Peyer's patch (tissue), 4 donors: ENCODE results near the gene CLEC2D. TPM values are rescaled to one million over a fixed set of nuclear protein-coding genes. Genes with fewer than 3 reads are reported as not detected.
A peak's percentile ranks its signal among the peaks of the same experiment; 100 is the strongest.

Source experiments
- DNase-seq, 3 donors: peaks; one replicate each; pipeline ENCODE4 v3.0.0-alpha.2; 2017 to 2019
- H3K27ac ChIP-seq, 4 donors: fragments of 200-600 bp; sonication (generic); one replicate each; pipeline ENCODE4 v1.5.1; 2016 to 2019
- H3K27me3 ChIP-seq, 2 donors: fragments of 200-600 bp; sonication (generic); one replicate each; pipeline ENCODE4 v1.5.1; 2019
- H3K36me3 ChIP-seq, 3 donors: fragments of 200-600 bp; sonication (generic); one replicate each; pipeline ENCODE4 v1.5.1; 2016 to 2019
- H3K4me1 ChIP-seq, 4 donors: fragments of 200-600 bp; sonication (generic); one replicate each; pipeline ENCODE4 v1.5.1; 2016 to 2019
- H3K4me3 ChIP-seq, 4 donors: fragments of 200-600 bp; sonication (generic); 1 replicate in 3 of 4; 2 replicates in 1 of 4; pipeline ENCODE4 v1.5.1; 2016 to 2019; ENCODE audit warnings: mild to moderate bottlenecking in 1 of 4
- H3K9me3 ChIP-seq, 4 donors: fragments of 200-600 bp; sonication (generic); one replicate each; pipeline ENCODE4 v1.5.1; 2016 to 2019; ENCODE audit warnings: mild to moderate bottlenecking in 1 of 4
- POLR2A ChIP-seq, 2 donors: fragments of 450-650 bp; IDR thresholded peaks; one replicate each; pipeline ENCODE4 v1.5.1; 2017; ENCODE audit warnings: antibody characterized with exemption in 2 of 2, mild to moderate bottlenecking in 2 of 2, moderate library complexity in 2 of 2
- total RNA-seq, 4 donors: library from RNA; depleted of rRNA; stranded (reverse); fragments of >200 nt; gene quantifications; one replicate each; pipeline ENCODE4 v1.1.0, GENCODE V29; 2016
- TF ChIP-seq, protein P1 (sequence below), 6 experiments: fragments of 450-650 bp in 4 of 6; fragments of 200-600 bp in 2 of 6; sonication (generic) in 1 of 6; IDR thresholded peaks; one replicate each; pipeline ENCODE4 v1.5.1; 2017 to 2019; ENCODE audit warnings: antibody characterized with exemption in 6 of 6, mild to moderate bottlenecking in 3 of 6, moderate library complexity in 1 of 6

Gene CLEC2D, protein sequence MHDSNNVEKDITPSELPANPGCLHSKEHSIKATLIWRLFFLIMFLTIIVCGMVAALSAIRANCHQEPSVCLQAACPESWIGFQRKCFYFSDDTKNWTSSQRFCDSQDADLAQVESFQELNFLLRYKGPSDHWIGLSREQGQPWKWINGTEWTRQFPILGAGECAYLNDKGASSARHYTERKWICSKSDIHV
- 100 to 1,000 TPM in 1 of 4 donors, 10 to 100 TPM in 1, 1 to 10 TPM in 2; 6.4 to 140 (median 12.1) TPM for total RNA-seq

DNA sequence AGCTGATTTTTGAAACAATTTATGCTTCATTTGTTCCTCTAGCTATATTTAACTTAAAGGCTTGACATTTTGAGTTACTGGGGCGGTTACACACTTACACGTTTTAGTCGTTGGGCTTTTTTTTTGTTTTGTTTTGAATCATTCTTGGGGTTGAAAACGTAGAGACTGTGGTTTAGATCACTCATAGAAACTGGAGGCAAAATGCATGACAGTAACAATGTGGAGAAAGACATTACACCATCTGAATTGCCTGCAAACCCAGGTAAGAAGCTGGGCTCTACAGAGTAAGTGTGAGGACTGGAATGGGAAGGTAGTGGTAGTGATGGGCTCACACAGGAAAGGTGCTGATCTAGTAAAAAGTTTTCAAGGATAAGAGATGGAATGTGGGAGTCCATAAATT lies at the start of gene CLEC2D:
TSS of gene CLEC2D (plus strand) at position 180 of the 400 bp plus-strand sequence. CDS start at position 202, 22 bp downstream.
- H3K4me1 ChIP-seq = peaks cover 0 to 12% (median 3%) of the 10 kb centered on the region in 4 donors
- H3K4me3 ChIP-seq = peak within 1 kb of the TSS; percentile 9 to 23 (median 12)
- DNase-seq = no peak
- no peaks in the 10 kb centered on the region for H3K9me3 ChIP-seq
- H3K27ac ChIP-seq = peak within 1 kb of the TSS in 3 of 4 donors; percentile 34 to 76 (median 50)
- TF ChIP-seq POLR2A (IDR thresholded peaks at IDR 0.05) = peak in 1 of 2 donors; percentile 34
- TF ChIP-seq, protein P1, sequence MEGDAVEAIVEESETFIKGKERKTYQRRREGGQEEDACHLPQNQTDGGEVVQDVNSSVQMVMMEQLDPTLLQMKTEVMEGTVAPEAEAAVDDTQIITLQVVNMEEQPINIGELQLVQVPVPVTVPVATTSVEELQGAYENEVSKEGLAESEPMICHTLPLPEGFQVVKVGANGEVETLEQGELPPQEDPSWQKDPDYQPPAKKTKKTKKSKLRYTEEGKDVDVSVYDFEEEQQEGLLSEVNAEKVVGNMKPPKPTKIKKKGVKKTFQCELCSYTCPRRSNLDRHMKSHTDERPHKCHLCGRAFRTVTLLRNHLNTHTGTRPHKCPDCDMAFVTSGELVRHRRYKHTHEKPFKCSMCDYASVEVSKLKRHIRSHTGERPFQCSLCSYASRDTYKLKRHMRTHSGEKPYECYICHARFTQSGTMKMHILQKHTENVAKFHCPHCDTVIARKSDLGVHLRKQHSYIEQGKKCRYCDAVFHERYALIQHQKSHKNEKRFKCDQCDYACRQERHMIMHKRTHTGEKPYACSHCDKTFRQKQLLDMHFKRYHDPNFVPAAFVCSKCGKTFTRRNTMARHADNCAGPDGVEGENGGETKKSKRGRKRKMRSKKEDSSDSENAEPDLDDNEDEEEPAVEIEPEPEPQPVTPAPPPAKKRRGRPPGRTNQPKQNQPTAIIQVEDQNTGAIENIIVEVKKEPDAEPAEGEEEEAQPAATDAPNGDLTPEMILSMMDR (IDR thresholded peaks at IDR 0.05) = no peak
- no peaks in the 10 kb centered on the region for H3K36me3 ChIP-seq
- no peaks in the 10 kb centered on the region for H3K27me3 ChIP-seq

DNA sequence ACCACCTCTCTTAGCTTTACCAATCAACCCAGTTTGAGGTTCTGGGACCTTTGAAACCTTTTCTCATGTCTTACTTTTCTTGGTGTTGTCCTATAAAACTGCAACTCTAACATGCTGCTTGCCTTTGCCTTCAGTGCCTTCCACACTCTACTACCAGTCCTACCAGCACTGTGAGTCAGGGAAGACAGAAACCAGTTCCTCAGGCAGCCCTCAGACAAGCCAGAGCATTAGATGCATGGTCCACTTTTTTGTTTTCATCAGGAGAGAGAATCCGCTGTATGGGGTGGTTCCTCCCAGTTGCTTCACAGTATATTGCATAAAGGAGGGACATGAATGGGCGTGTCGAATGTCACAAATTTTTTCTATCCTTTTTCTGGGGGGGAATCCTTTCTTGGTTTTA lies 44.5 kb upstream of the CLEC2D start:
- Histone ChIP-seq H3K36me3 (no peaks in the 10 kb centered on the region), H3K4me1 (no peaks in the 10 kb centered on the region), H3K4me3 (no peak overlapping the region), H3K27me3 (no peaks in the 10 kb centered on the region), H3K9me3 (no peaks in the 10 kb centered on the region), H3K27ac (no peak overlapping the region)
- DNase-seq = no peak
- TF ChIP-seq POLR2A (IDR thresholded peaks at IDR 0.05) = no peak
- TF ChIP-seq, protein P1 (IDR thresholded peaks at IDR 0.05) = no peak

DNA sequence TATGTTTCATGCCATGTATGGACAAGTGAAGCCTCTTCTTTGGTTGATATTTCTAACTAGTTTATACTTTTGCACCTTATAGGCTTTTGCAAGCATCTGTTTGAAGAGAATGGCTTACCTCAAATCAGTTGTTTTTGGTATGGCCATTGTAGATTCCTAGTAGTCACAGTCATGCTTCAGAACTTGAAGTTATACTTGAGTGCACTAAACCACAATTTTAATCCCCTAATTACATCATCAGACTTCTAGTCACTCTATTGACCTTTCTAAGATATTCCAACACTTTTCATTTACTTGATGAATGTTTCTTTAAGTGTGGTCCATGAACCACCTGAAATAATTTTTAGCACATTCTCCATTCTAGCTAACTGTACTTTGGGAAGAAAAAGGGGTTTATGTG lies 43.2 kb upstream of the CLEC2D start:
- no peak for DNase-seq
- Histone ChIP-seq H3K4me3 (no peak overlapping the region), H3K36me3 (no peaks in the 10 kb centered on the region), H3K27ac (no peak overlapping the region), H3K27me3 (no peaks in the 10 kb centered on the region), H3K4me1 (no peaks in the 10 kb centered on the region), H3K9me3 (no peaks in the 10 kb centered on the region)
- TF ChIP-seq POLR2A (IDR thresholded peaks at IDR 0.05) = no peak
- TF ChIP-seq, protein P1 (IDR thresholded peaks at IDR 0.05) = no peak

DNA sequence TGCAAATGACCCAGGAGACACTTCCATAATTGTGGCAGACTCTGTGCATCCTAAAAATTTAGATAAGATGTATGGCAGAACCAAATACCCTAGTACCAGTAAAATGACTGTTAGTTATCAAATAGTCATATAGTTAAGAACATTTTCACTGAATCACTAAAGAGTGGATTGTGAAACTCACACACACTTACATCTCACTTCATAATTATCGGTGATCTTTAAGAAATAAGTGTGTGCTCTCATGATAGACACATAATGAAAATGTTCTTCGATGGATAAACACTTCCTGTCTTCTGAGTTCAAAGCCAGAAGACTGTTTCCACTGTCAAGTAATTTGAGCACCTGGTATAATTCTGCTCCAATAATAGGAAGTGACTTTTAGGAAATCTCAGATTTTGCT lies 42.7 kb upstream of the CLEC2D start:
- no peak for DNase-seq
- no peaks in the 10 kb centered on the region for H3K4me1 ChIP-seq
- H3K27me3 ChIP-seq = no peaks in the 10 kb centered on the region
- no peak overlapping the region for H3K27ac ChIP-seq
- no peaks in the 10 kb centered on the region for H3K36me3 ChIP-seq
- no peak overlapping the region for H3K4me3 ChIP-seq
- no peaks in the 10 kb centered on the region for H3K9me3 ChIP-seq
- TF ChIP-seq, protein P1 (IDR thresholded peaks at IDR 0.05) = no peak
- TF ChIP-seq POLR2A (IDR thresholded peaks at IDR 0.05) = no peak

DNA sequence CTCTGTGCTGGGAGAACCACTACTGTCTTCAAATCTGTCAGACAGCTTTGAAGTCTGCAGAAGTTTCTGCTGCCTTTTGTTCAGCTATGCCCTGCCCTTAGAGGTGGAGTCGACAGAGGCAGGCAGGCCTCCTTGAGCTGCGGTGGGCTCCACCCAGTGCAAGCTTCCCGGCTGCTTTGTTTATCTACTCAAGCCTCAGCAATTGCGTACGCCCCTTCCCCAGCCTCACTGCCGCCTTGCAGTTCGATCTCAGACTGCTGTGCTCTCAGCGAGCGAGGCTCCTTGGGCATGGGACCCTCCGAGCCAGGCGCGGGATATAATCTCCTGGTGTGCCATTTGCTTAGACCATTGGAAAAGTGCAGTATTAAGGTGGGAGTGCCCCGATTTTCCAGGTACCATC lies 36.7 kb upstream of the CLEC2D start:
- no peak for TF ChIP-seq POLR2A (IDR thresholded peaks at IDR 0.05)
- TF ChIP-seq, protein P1 (IDR thresholded peaks at IDR 0.05) = no peak
- Histone ChIP-seq H3K27ac (no peak overlapping the region), H3K4me1 (peaks cover 0 to 4% (median 0%) of the 10 kb centered on the region in 4 donors), H3K4me3 (no peak overlapping the region), H3K9me3 (no peaks in the 10 kb centered on the region), H3K27me3 (no peaks in the 10 kb centered on the region), H3K36me3 (no peaks in the 10 kb centered on the region)
- DNase-seq = no peak
